ENCODE results near the gene MAML1.

MAML1 gene

GRCh38 chr5:179812135-179812825 lies 79.7 kb downstream of the MAML1 start:
- DNase-seq, result no peak

- DNase-seq, result no peak
These were observed 80.5 kb downstream of the MAML1 start for GRCh38 chr5:179812997-179813607.

- DNase-seq, result no peak
These were observed 81.5 kb downstream of the MAML1 start for GRCh38 chr5:179814090-179814489.

- no peak for DNase-seq
These were observed 83.0 kb downstream of the MAML1 start for GRCh38 chr5:179815491-179816249.

- DNase-seq, result no peak
These were observed 83.8 kb downstream of the MAML1 start for GRCh38 chr5:179816401-179816795.

- no peak for DNase-seq
These were observed 84.3 kb downstream of the MAML1 start for GRCh38 chr5:179816796-179817469.

GRCh38 chr5:179817470-179817840 lies 84.8 kb downstream of the MAML1 start:
- DNase-seq, result no peak

- DNase-seq, result no peak
These were observed 85.5 kb downstream of the MAML1 start for GRCh38 chr5:179817890-179818745.

- DNase-seq, result peak; percentile 25
These were observed 86.2 kb downstream of the MAML1 start for GRCh38 chr5:179818746-179819295.

- DNase-seq, result peak; percentile 47
These were observed 86.9 kb downstream of the MAML1 start for GRCh38 chr5:179819296-179820126.

GRCh38 chr5:179820127-179820482 lies 87.5 kb downstream of the MAML1 start:
- DNase-seq, result no peak

- DNase-seq, result peak; percentile 41
These were observed 88.1 kb downstream of the MAML1 start, which contains the start of gene SQSTM1 for GRCh38 chr5:179820483-179821297. TSS of gene SQSTM1 (plus strand) at chr5:179820905. CDS start at chr5:179820937, 32 bp downstream.

GRCh38 chr5:179821298-179822058 lies 88.9 kb downstream of the MAML1 start:
- peak; percentile 36 for DNase-seq

- no peak for DNase-seq
These were observed 89.4 kb downstream of the MAML1 start for GRCh38 chr5:179822059-179822432.

GRCh38 chr5:179822444-179822990 lies 89.9 kb downstream of the MAML1 start:
- no peak for DNase-seq

GRCh38 chr5:179823937-179824744 lies 91.5 kb downstream of the MAML1 start:
- no peak for DNase-seq

GRCh38 chr5:179824745-179825112 lies 92.1 kb downstream of the MAML1 start:
- DNase-seq, result no peak

GRCh38 chr5:179825655-179826182 lies 93.1 kb downstream of the MAML1 start:
- no peak for DNase-seq
